NCI-H146 treated with DMSO at 0.1 percent for 48 hours (cell line): ENCODE data around the gene PKLR.
"Not testable (repeated sequence)": the region's sequence is repeated elsewhere in the genome, so short reads cannot be mapped to it uniquely, and the experiment has no call there.

ENCODE experiments used
- DNase-seq: peaks from one replicate; lab custom pipeline; 2025; ENCODE audit not compliant: unreplicated experiment; lab: John Stamatoyannopoulos, UW

The PKLR gene

GRCh38 chr1:155319536-155319935 lies 18.3 kb upstream of the PKLR start:
- DNase-seq = no peak

GRCh38 chr1:155318082-155318481 lies 16.8 kb upstream of the PKLR start:
- no peak for DNase-seq

- DNase-seq = no peak
Observed at GRCh38 chr1:155316922-155317321, 15.7 kb upstream of the PKLR start.

GRCh38 chr1:155313261-155313660 lies 12.0 kb upstream of the PKLR start:
- DNase-seq = no peak

- DNase-seq = no peak
Observed at GRCh38 chr1:155309423-155310021, 8.3 kb upstream of the PKLR start.

- peak; percentile 97 for DNase-seq
Observed at GRCh38 chr1:155308493-155309422, 7.5 kb upstream of the PKLR start, which contains the start of gene FDPS. Gene FDPS, plus strand, starts transcription at chr1:155308866. Its CDS starts 924 bp downstream, at chr1:155309790.

GRCh38 chr1:155307247-155307740 lies 6.1 kb upstream of the PKLR start:
- peak; percentile 17 for DNase-seq

- no peak for DNase-seq
Observed at GRCh38 chr1:155305881-155306391, 4.7 kb upstream of the PKLR start.

- no peak for DNase-seq
Observed at GRCh38 chr1:155304558-155305063, 3.4 kb upstream of the PKLR start.

- no peak for DNase-seq
Observed at GRCh38 chr1:155300553-155301329, 497 bp downstream of the PKLR start.

GRCh38 chr1:155300024-155300423 lies 1.2 kb downstream of the PKLR start:
- no peak for DNase-seq

GRCh38 chr1:155297384-155297783 lies 3.9 kb downstream of the PKLR start:
- no peak for DNase-seq

GRCh38 chr1:155296661-155297060 lies 4.6 kb downstream of the PKLR start:
- DNase-seq = no peak

- no peak for DNase-seq
Observed at GRCh38 chr1:155295942-155296267, 5.3 kb downstream of the PKLR start.

- DNase-seq = no peak
Observed at GRCh38 chr1:155295183-155295941, 5.9 kb downstream of the PKLR start.

- no peak for DNase-seq
Observed at GRCh38 chr1:155294520-155295182, 6.6 kb downstream of the PKLR start.

- DNase-seq = no peak
Observed at GRCh38 chr1:155293086-155293749, 8.0 kb downstream of the PKLR start.

GRCh38 chr1:155291006-155291405 lies 10.2 kb downstream of the PKLR start:
- not testable (repeated sequence) for DNase-seq

GRCh38 chr1:155287987-155288543 lies 13.2 kb downstream of the PKLR start:
- no peak for DNase-seq
